NOMO-1 treated with dmso at 0.1 percent for 144 hours (cell line): Measurements from ENCODE around the gene SPIRE1.
"Not testable (repeated sequence)": the region's sequence is repeated elsewhere in the genome, so short reads cannot be mapped to it uniquely, and the experiment has no call there.

Source experiments
- DNase-seq: peaks from one replicate; lab custom pipeline; 2025; ENCODE audit not compliant: unreplicated experiment; lab: John Stamatoyannopoulos, UW

The SPIRE1 gene

DNA sequence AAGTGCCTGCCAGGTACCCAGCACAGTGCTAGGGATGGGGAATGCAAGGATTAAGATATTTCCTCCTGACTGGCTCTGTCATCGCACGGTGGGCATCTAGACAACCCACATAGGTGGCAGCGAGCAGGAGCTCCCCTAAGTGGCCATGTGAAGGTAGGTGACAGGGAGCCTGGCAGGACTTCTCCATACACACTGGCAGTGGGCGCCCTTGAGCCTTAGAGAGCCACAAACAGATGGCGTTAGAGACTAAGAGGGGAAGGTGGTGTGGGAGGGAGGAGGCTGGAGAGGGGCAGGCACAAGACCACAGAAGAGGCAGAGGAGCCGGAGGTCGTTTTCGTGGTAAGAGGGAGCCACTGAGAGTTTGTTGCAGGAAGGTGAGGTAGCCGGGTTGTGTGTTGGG lies 235.0 kb downstream of the SPIRE1 start:
- DNase-seq: no peak

DNA sequence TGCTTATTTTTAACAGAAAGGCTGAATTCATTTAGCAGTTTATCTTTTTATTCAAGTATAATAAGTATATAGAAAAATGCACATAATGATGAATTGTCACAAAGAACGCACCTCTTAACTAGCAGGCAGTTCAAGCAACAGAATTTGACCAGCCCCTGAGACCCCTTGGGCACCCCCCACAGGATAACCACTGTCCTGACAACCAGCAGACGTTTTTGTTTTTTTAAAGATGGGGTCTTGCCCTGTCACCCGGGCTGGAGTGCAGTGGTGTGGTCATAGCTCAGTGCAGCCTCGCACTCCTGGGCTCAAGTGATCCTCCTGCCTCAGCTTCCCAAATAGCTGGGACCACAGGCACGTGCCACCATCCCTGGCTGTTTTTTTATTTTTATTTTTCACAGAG lies 236.2 kb downstream of the SPIRE1 start:
- DNase-seq: no peak

GRCh38 chr18:12420821-12421421 lies 237.0 kb downstream of the SPIRE1 start:
- DNase-seq: no peak

DNA sequence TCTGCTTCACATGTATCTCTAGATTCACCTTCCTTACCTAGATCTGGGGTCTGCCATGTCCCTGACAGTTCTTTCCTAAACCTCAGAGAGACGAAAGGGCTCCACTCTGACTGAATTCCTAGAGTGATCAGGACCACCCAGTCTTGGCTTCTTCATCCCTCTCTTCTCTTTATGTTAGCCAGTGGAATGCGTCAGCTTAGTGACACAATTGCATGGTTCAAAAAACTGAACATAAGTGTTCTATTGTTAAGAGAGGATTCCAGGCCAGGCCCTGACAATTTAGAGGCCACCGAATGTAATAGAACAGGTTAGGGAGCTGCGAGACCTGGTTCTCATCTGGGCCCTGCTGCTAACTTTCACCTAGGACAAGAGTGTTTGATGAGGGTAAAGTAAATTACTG lies 240.2 kb downstream of the SPIRE1 start:
- DNase-seq: no peak

GRCh38 chr18:12416098-12416729 lies 241.7 kb downstream of the SPIRE1 start:
- no peak for DNase-seq

GRCh38 chr18:12411456-12411855 lies 246.5 kb downstream of the SPIRE1 start:
- no peak for DNase-seq

DNA sequence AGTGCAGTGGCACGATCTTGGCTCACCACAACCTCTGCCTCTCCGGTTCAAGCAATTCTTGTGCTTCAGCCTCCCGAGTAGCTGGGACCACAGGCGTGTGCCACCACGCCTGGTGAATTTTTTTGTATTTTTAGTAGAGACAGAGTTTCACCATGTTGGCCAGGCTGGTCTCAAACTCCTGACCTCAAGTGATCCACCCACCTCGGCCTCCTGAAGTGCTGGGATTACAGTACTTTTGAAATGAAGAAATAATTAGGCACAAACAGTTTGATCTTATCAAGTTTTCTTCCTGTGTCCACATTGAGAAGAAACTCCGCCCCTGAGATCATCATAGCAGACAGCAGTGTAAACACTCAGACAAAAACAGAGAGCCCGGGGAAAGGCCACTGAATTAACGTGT lies 247.2 kb downstream of the SPIRE1 start:
- not testable (repeated sequence) for DNase-seq

DNA sequence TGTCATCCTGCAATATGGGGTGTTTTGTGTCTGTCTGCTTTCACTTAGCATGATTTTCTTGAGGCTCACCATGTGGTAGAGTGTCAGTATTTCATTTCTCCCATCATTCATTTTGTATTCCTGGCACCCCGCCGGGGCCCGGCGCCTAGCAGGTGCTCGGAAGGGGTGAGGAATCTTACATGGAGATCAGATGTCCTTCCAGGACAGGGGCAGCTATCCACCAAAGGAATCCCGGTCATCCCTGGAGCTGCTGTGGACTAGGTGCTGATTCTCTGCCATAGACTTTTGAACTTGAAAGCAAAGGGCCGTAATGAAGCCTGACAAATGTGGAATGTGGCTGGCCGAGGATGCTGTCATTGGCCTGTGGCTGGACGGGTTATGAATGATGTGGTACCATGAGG lies 247.8 kb downstream of the SPIRE1 start:
- DNase-seq: no peak

- DNase-seq: no peak
Observed at GRCh38 chr18:12409469-12409868, 248.4 kb downstream of the SPIRE1 start.

- no peak for DNase-seq
Observed at GRCh38 chr18:12408247-12408869, 249.5 kb downstream of the SPIRE1 start.

DNA sequence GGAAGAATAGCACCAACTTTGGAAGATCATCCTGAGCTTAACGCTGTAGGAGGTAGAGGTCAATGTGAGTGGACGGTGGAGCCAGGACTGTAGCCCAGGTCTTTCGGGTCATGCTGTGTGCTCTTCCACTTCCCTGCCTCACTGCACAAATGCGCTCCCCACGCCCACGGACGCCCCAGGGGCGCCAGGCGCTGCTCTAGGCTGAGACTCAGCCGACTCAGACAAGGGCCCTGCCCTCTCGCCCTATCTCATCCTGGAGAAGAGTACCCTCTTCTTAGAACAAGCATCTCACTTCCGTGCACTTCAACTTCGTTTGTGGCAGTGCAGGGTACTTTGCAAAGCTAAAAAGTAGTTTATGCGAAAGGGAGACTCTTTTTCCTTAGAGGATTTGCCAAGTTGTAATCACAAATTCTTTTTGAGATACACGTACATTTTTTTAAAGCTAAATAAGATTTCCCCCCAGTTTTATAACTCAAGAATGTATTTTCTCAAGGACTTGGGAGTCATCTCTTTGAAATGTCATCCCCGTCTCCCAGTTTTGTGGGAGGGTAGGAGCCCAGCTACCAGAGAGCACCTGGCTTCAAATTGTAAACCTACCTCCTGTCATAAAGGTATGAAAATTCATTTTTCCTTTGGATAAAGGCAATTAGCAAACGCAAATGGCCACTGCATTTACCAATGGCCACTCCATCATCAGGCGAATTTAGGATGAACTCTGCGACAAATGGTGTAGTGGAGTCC lies 251.4 kb downstream of the SPIRE1 start:
- DNase-seq: no peak

GRCh38 chr18:12405066-12405465 lies 252.8 kb downstream of the SPIRE1 start:
- no peak for DNase-seq

DNA sequence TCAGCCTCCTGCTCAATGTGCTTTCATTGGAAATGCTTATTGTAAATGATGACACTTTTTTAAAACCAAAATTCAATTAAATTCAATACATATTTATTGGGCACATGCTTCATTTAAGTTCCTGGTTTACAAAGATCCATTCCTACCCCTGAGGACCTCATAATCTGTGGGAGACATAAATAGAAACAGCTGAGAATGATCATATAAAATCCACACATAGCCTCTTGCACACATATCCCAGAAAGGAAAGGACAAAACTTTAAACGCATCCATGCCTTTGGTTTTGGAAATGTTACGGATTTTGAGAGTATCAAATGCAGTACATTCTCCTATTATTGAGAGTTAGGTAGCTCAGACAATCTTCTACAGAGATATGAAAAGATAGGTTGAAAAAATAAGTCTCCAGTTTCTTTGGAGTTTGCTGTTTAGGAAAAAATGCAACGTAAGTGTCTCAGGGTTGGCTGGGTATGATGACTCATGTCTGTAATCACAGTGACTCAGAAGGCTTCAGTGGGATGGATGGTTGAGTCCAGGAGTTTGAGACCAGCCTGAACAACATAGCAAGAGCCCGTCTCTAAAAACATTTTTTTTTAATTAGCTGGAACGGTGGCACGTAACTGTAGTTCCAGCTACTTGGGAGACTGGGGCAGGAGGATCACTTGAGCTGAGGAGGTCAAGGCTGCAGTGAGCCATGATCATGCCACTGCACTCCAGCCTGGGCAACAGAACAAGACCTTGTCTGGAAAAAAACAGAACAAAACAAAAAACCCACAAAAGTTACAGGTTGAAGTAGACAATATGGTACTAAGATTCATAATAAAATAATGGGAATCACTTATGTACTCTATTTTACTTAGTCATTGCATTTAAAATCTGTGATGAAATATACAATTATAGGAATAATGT lies 254.1 kb downstream of the SPIRE1 start:
- DNase-seq: no peak

- DNase-seq: no peak
Observed at GRCh38 chr18:12401881-12402280, 256.0 kb downstream of the SPIRE1 start.

DNA sequence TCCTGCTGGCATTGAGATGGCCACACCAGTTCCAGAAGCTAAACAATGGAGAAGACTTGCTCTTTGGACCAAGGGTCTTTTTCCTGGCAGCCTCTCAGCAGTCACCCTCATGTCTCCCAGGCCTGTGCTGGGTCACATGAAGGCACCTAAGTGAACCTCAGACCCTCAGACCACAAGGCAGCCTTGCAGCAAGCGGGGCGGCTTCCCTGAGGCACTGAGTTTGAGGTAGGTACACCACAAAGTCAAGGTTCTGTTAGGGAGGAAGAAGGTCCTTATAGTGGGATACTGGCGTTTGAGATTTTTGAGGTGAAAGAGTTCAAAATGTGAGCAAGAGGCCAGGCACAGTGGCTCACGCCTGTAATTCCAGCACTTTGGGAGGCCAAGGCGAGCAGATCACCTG lies 258.7 kb downstream of the SPIRE1 start:
- no peak for DNase-seq

- no peak for DNase-seq
Observed at GRCh38 chr18:12398625-12399024, 259.3 kb downstream of the SPIRE1 start.

GRCh38 chr18:12397793-12398192 lies 260.1 kb downstream of the SPIRE1 start:
- DNase-seq: no peak

DNA sequence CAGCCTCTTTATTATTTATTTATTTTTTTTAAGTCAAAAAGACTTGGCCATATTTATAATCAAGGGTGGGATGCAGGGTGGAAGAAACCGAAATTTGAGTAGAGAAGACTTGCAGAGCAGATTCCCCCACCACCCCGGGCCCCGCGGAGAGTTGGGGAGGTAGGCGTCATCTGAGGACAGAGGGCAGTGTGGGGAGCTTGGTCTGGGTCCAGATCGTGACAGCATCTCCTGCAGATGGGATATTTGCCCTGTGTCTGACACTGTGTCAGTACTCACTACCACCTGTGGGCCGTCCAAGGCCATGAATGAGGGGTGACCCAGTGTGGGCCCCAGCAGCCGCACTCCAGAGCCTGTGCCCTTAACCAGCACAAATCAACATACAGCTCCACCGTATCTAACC lies 260.7 kb downstream of the SPIRE1 start:
- DNase-seq: no peak
